Kasumi-1 (cell line): ENCODE measurements around the gene MLN.

Source experiments
- DNase-seq, 2 experiments: peaks; one replicate each; lab custom pipeline; 2025; lab: John Stamatoyannopoulos, UW

MLN gene

DNA sequence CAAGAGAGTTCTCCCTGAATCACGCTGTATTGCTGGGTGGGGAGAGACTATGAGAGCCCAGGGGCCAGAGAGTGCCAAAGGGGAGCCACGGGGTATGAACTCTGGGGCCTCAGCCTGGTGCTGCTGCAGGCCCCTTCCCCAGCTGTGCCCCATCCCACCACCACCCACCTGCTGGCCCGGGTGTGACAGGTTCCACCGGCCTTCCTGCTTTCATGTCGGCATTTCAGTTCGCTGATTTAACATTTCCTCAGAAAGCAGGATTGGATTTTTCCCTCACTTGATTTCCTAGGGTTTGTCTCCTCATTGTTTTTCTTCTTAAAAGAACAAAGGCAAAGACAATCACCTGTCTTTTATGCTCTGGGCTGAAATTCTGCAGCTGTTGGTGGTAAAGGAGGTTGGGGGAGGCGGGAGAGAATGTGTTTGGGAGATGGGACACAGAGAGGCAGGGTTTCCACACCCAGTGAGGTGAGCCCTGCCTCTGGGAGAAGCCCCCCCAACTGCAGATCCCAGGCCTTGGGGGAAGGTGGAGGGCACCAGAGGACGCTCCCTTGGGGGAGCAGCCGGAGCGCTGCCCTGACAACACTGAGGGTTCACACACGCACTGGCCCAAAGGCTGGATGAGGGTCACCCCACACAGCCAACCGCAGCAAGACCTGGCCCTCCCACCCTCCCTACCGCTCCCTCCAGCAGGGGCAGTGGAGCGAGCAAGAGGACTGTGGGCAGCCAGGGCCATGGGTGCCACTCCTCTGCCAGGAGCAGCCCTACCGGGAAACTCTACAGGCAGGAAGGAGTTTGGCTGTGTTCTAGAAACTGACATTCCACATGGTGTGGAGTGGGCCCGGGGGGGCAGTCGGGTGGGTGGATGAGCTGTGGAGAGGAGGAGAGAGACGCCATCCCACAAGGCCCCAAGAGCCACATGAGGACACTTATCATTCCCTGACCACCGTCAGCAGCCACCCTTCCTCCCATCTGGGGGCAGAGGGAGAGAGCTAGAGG is 10.5 kb upstream of the MLN start:
- no peak for DNase-seq

GRCh38 chr6:33813246-33813904 is 9.6 kb upstream of the MLN start:
- no peak for DNase-seq

DNA sequence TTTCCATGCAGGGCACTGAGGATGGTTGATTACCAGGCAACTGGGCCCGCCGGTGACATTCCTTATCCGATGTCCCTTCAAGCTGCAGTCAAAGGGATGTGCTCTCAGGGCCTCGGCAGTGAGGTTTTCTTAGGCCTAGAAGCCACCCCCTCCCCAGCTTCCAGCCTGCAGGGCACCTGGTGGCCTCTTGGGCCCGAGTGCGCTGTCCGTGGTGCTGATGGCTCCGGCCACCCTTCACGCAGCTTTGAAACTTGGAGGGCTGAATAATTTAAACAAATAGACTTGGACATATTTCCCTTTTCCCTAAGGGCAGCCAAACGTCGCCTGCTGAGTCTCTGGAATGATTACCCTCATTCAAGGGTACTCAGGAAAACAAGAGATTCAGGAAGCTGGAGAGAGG is 8.9 kb upstream of the MLN start:
- DNase-seq: peak; percentile 46 to 48

- DNase-seq: no peak
These were observed 5.8 kb upstream of the MLN start for GRCh38 chr6:33809594-33809993.

GRCh38 chr6:33808641-33809180 is 4.9 kb upstream of the MLN start:
- no peak for DNase-seq

DNA sequence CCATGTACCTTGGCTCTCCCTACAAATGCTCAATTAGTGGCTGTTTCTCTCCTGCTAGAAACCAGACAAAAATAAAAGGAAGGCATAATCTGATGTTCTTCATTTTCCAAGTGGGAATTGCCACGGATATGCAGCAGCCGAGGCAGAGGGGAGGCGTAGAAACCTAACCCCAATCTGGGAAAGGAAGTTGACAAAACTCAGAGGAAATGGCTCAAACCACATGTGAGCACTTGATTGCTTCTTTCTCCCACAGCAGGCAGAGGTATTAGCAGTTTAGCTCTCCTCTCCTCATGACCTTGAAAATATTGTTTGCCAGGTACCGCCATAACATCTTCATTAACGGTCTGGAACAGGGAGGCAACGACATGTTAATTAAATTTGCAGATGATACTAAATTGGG is 3.8 kb upstream of the MLN start:
- no peak for DNase-seq

DNA sequence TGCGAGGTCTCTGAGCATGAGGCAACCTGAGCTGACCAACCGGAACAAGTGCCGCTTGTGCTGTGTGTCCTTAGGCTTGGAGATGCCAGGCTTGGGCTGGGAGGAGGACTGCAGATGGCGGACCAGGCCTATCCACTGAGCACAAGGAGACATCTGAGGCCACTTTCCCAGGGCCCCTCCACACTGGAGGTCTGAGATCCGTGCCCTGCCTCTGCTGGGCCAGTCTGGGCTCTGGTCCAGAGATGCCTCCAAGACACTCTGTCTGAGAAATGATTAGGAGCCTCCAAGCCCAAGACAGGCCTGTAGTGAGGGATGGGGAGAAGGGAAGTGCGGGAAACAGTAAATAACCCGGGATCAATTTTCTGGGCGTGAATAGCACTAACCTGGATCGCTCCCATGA is 3.0 kb upstream of the MLN start:
- no peak for DNase-seq

DNA sequence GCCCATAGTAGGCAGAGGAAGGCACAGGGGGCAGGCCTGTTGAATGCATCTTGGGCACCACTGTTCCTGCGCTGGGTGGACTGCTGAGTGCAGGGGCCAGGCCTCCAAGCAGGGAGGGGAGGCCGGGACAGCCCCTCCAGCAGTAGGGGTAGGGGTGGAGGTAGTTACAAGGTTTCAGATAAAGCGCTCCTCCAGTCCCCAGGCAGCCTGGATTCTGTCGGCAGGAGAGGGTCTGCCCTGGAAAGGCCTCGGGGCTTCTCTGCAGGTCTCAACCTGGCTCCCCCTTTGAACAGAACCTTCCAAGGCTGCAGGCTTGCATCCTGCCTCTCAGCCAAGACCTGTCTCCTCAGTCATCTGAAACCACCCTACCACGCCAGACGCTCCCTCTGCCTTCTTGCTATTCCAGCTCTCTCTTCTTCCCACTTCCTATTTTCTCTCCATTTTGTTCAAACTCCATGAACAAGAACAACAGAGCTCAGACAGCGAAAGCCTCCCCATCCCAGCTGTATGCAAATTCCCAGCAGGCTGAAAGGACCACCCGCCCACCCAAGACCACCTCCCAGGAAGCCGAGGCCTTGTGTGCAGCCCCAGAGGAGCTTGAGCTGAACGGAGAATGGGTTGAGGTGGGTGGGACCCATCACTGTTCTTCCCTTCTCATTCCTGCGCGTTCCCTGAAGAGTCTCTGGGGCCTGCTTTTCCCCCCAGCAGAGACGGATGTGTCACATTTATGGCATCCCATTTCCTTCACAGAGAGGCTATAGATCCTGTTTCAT is 1.4 kb downstream of the MLN start:
- DNase-seq: no peak

DNA sequence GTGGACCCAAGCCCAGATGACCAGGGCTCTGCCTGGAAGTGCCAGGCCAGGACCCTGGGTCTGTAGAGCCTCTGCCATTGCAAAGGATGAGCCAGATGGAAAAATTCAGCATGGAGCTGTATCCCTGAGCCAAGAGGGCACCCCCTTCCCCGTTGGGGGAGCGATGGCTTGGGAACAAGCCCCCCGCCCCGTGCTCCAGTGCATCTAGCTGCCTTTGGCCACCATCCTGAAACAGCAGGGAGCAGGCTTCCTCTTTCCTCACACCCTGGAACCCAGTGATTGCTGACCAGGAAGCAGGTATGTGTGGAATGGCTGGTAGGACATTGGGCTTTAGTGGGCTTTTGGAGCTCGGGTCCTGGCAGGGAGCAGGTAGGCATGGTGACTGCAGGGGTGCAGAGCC is 2.2 kb downstream of the MLN start:
- DNase-seq: no peak

GRCh38 chr6:33800248-33800969 is 3.4 kb downstream of the MLN start:
- DNase-seq: no peak

GRCh38 chr6:33799454-33800113 is 4.2 kb downstream of the MLN start:
- DNase-seq: no peak

GRCh38 chr6:33798343-33798848 is 5.4 kb downstream of the MLN start:
- no peak for DNase-seq

DNA sequence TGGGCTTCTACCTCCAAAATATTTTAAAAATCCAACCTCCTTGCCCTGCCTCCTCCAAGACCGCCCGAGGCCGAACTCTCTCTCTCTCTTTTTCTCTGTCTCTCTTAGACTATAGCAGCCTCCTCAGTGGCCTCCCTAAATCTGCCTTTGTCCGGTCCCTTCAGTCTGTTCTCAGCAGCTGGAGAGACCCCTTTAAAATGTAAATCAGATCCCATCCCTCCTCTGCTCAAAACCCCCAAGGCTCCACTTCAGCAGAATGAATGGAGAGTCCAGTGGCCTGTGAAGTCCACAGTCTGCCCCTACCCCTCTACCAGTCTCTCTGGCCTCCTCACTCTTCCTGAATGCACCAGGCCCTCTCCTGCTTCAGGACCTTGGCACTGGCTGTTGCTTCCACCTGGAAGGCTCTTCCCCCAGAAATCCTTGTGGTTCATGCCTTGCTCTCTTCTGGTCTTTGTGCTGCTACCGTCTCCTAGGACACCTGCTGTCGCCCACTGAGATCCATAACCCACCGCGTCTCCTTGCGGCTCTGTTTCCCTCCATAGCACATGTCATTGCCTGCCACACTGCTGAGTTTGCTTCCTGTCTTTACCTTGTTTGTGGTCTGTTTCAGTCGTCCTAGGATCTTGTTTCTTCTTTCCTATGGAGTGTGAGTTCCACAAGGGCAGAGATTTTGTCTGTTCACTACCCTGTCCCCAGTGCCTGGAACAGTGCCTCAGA is 6.0 kb downstream of the MLN start:
- DNase-seq: no peak

DNA sequence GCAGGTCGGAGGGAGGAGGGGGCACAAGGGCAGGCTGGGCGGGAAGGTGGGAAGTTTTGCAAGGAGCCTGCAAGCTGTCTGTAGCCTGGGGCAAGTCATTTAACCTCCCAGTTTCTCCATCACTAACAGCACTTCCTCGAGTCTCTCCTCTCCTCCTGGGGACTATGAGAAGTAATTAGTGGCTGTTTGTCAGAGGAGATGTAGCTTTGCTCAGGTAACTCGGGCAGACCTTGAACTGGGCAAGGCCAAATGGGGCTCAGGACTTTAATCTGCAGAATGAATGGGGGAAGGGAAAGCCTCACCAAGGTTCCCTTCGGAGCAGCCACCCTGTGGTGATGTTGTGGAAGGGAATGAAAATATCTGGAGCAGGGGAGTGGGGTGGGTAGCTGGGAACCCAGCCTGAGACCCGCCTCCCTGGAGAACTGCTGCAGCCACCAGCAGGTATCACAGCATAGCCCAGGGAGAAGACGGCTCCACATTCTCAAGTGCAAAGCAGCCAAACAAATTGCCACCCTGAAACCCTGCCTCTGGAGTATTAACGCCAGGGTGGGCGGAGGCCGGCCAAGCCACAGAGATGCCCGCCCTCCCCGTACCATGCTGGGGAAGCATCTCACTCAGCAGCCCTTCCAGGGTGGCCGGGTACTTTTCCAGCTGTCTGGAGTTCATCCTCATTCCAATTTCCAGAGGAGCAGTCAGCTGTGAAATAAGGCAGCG is 8.7 kb downstream of the MLN start:
- DNase-seq: no peak

- DNase-seq: no peak
These were observed 10.8 kb downstream of the MLN start for GRCh38 chr6:33792981-33793380.

DNA sequence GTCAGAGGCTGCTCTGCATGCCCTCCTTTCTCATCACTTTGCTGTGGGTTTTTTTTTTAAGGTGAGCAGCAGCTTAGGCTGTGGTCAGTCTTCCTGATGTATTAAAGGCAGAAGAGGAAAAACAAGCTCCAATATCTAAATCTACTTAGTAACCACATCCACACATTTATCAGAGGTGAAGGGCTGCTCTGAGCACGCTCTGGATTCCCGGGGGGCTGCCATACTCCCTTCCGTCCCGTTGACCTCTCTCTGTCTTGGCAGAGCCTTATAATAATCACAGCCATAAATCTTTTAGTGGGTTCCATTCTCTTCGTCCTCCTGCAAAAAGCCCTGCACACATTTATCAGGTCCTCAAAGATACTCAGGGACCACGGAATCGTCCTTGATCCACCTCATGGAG is 12.2 kb downstream of the MLN start:
- DNase-seq: no peak

DNA sequence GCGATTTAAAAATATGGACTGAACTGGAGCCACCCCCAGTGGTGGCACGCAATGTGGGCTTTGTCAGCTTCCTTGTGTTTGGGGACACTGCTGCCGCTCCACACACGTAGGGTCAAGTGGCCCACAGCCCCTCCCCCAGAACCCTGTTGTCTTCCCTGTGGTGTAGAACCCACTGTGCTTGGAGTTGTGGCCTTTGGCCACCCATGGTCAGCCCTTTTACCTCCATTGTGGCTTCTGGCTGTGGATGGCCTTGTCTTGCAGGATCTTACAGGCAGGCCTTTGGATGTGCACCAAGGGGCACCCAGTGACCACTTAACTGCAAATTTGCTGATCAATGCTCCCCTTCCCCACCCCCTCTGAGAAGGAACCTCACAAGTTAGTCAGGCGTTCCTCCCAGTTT is 12.9 kb downstream of the MLN start:
- no peak for DNase-seq

DNA sequence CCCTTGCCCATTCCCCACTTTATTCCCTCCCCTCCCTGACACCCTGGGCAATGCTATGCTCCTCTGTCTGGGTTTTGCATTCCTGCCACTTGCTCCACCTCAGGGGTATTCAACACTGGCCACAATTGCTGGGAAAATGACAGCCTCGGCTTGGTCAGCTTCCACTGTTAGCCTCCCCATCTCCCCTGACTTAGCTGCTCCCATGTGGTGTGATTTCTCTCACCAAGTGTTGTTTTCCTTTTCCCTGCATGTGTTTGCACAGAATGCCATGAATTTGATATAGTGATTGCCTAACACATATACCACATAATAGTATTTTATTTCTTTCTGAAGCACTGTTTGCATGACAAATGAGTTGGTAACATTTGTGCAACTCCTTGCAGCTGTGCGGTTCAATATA is 13.4 kb downstream of the MLN start:
- no peak for DNase-seq

DNA sequence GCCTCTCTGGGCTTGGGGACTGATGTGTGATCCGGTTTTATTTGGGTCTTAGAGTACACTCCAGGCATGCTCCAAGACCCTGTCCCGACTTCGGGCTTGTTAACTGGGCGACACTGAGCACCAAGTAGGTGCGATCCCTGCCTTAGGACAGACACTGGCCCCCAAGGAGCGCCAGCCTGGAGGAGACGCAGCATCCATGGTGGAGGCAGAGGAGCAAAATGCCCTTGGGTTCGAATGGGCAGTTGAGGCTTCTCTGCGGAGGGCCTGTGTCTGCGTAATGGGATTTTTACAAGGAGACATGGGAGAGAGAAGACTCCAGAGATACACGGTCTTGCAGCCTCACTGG is 14.3 kb downstream of the MLN start:
- DNase-seq: no peak
